Esophagus squamous epithelium (tissue), 5 donors: ENCODE data around the gene TIMP2. TPM values are rescaled to one million over a fixed set of nuclear protein-coding genes. Genes with fewer than 3 reads are reported as not detected.
"Not testable (repeated sequence)": the region's sequence is repeated elsewhere in the genome, so short reads cannot be mapped to it uniquely, and the experiment has no call there.

Experiments used
- DNase-seq: peaks from one replicate; lab custom pipeline; 2025; lab: John Stamatoyannopoulos, UW
- H3K27ac ChIP-seq, 4 donors: fragments of 200-600 bp; sonication (generic); one replicate each; pipeline ENCODE4 v1.5.1; 2016 to 2019; ENCODE audit warnings: mild to moderate bottlenecking in 1 of 4
- H3K27me3 ChIP-seq, 4 donors: fragments of 200-600 bp; sonication (generic); 1 replicate in 3 of 4; 2 replicates in 1 of 4; pipeline versions ENCODE4 v1.5.1 to v1.6.0; 2017 to 2021; ENCODE audit warnings: antibody characterized with exemption in 1 of 4
- H3K36me3 ChIP-seq, 3 donors: fragments of 200-600 bp; sonication (generic); one replicate each; pipeline ENCODE4 v1.5.1; 2016 to 2019
- H3K4me1 ChIP-seq, 3 donors: fragments of 200-600 bp; sonication (generic); one replicate each; pipeline ENCODE4 v1.5.1; 2017 to 2019
- H3K4me3 ChIP-seq, 4 donors: fragments of 200-600 bp; sonication (generic); 1 replicate in 3 of 4; 2 replicates in 1 of 4; pipeline ENCODE4 v1.5.1; 2016 to 2019; ENCODE audit warnings: mild to moderate bottlenecking in 2 of 4, moderate library complexity in 1 of 4
- H3K9me3 ChIP-seq, 3 donors: fragments of 200-600 bp; sonication (generic); one replicate each; pipeline ENCODE4 v1.5.1; 2016 to 2019
- POLR2A ChIP-seq, 4 donors: fragments of 450-650 bp; IDR thresholded peaks; one replicate each; pipeline ENCODE4 v1.6.1; 2017; ENCODE audit warnings: antibody characterized with exemption in 4 of 4, mild to moderate bottlenecking in 4 of 4, moderate library complexity in 3 of 4
- WGBS, 2 donors: methylation state at CpG; one replicate each; pipeline ENCODE4 v1.1.5; 2018; 5-methylcytosine and 5-hydroxymethylcytosine counted together
- intact Hi-C: fragments of 100-400 bp; cut with DNase I; formaldehyde crosslinking; loops from one replicate; pipeline ENCODE4 v1.15.0; 2022
- total RNA-seq, 4 donors: library from RNA; depleted of rRNA; stranded (reverse); fragments of >200 nt; gene quantifications; one replicate each; pipeline ENCODE4 v1.1.0, GENCODE V29; 2016
- TF ChIP-seq, protein P1 (sequence below), 6 experiments: fragments of 450-650 bp in 4 of 6; fragments of 200-600 bp in 2 of 6; sonication (generic) in 2 of 6; IDR thresholded peaks; one replicate each; pipeline ENCODE4 v1.5.1; 2016 to 2019; ENCODE audit warnings: antibody characterized with exemption in 6 of 6, mild to moderate bottlenecking in 4 of 6, moderate library complexity in 4 of 6
- donor health status: DM: yes; HTN: yes; CAD: no.

TIMP2 gene
- total RNA-seq, 4 donors from 2014 or later: 6.1 to 154 (median 28.2) TPM

DNA sequence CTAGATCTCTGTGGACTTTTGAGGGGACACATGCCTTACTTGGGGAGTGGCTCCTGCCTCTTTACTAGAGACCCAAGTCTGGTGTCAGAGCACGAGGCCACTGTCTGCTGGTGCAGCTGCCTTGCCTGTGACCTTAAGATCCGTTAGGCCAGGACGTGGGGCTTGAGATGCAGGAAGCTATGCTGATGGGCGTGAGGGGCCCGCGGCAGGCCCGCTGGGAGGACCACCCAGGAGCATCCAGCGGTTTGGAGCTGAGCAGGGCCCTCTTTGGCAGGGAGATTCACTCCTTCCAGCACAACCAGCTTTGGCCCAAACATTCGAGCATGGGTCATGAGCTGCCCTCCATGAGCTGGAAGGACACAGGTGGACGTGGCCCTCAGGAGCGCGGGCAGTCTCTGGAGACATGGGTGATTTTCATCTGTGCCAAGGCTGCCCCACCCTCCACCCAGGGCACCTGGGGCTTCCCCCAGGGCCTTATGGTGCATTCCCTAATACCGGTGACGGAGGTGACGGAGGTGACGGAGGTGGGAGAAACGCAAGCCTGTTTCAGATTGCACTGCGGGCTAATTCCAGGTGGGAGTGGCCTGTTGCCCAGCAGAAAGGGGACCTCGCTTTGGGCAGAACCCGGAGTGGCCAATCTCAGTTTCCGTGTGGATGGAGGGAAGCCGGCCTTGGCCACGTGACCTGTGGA, 41.9 kb upstream of the TIMP2 start:
- Histone ChIP-seq H3K27ac (no peak overlapping the region), H3K4me3 (no peak overlapping the region), H3K4me1 (peaks cover 9 to 28% (median 11%) of the 10 kb centered on the region in 3 donors), H3K9me3 (no peaks in the 10 kb centered on the region), H3K27me3 (no peaks in the 10 kb centered on the region), H3K36me3 (peaks cover 0 to 42% (median 0%) of the 10 kb centered on the region in 3 donors)
- no peak for DNase-seq
- TF ChIP-seq POLR2A (IDR thresholded peaks at IDR 0.05): no peak
- TF ChIP-seq, protein P1, sequence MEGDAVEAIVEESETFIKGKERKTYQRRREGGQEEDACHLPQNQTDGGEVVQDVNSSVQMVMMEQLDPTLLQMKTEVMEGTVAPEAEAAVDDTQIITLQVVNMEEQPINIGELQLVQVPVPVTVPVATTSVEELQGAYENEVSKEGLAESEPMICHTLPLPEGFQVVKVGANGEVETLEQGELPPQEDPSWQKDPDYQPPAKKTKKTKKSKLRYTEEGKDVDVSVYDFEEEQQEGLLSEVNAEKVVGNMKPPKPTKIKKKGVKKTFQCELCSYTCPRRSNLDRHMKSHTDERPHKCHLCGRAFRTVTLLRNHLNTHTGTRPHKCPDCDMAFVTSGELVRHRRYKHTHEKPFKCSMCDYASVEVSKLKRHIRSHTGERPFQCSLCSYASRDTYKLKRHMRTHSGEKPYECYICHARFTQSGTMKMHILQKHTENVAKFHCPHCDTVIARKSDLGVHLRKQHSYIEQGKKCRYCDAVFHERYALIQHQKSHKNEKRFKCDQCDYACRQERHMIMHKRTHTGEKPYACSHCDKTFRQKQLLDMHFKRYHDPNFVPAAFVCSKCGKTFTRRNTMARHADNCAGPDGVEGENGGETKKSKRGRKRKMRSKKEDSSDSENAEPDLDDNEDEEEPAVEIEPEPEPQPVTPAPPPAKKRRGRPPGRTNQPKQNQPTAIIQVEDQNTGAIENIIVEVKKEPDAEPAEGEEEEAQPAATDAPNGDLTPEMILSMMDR (IDR thresholded peaks at IDR 0.05): no peak
- intact Hi-C loops: no loop called here
- WGBS, 2 donors: 97% methylated on average over 4 of the region's 23 CpGs; no CpG with 5 or more reads in 1 of the 2 donors

DNA sequence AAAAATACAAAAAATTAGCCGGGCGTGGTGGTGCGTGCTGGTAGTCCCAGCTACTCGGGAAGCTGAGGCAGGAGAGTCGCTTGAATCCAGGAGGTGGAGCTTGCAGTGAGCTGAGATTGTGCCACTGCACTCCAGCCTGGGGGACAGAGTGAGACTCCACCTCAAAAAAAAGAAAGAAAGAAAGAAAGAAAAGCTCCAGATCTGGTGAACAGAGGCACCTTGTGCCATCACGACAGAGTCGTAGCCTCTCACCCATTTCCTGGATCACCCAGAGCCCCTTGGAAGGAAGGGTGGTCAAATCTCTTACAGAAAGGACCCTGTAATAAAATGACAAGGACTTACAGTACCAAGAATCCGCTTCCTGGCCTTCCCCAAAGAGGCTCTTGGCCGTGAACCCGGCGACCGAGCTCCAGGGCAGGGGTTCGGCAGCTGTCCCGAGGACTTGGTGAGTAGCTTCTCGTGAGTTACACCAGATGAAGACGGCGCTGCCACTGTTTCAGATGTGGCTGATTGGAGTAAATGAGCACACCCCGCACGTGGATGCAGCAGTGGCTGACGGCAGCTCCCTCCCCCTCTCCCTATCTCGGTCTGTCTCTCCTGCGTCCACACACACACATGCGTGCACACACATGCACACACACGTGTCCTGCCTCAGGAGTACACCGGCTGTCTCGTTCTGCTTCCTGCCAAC, 41.1 kb upstream of the TIMP2 start:
- no peaks in the 10 kb centered on the region for H3K9me3 ChIP-seq
- no peak overlapping the region for H3K4me3 ChIP-seq
- H3K36me3 ChIP-seq: peaks cover 0 to 37% (median 0%) of the 10 kb centered on the region in 3 donors
- TF ChIP-seq POLR2A (IDR thresholded peaks at IDR 0.05): no peak
- TF ChIP-seq, protein P1 (IDR thresholded peaks at IDR 0.05): no peak
- no peak for DNase-seq
- peaks cover 4 to 23% (median 6%) of the 10 kb centered on the region in 3 donors for H3K4me1 ChIP-seq
- no peak overlapping the region for H3K27ac ChIP-seq
- WGBS, 2 donors: 68 to 75% methylated on average over 16 to 21 of the region's 26 CpGs
- no peaks in the 10 kb centered on the region for H3K27me3 ChIP-seq
- intact Hi-C loops: no loop called here

DNA sequence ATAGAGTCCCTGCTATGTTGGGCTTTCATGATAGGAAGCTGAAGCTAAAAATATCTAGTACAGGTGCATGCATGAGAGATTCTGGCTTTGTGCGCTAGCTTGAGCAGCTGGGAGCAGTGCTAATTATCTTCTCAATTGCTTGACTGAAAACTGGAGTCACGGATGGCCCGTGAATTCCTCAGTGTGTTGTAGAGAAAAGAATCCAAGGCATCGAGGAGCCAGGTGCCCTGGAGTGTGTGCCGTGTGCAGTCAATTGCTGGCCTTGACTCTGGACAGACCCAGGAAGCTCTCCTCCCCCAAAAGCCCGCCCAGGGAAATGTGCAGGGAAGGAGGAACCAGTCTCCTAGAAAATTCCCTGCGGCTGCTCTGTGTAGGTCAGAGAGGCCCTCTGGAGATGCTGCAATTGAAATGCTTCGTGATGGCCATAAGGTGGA, 40.3 kb upstream of the TIMP2 start:
- WGBS, 2 donors: 70 to 85% methylated on average over 6 to 7 of the region's 8 CpGs
- Histone ChIP-seq H3K27ac (no peak overlapping the region), H3K9me3 (no peaks in the 10 kb centered on the region), H3K4me1 (peaks cover 0 to 19% (median 0%) of the 10 kb centered on the region in 3 donors), H3K36me3 (peaks cover 0 to 37% (median 0%) of the 10 kb centered on the region in 3 donors), H3K4me3 (no peak overlapping the region), H3K27me3 (no peaks in the 10 kb centered on the region)
- DNase-seq: no peak
- intact Hi-C loops: no loop called here
- TF ChIP-seq, protein P1 (IDR thresholded peaks at IDR 0.05): no peak
- no peak for TF ChIP-seq POLR2A (IDR thresholded peaks at IDR 0.05)

DNA sequence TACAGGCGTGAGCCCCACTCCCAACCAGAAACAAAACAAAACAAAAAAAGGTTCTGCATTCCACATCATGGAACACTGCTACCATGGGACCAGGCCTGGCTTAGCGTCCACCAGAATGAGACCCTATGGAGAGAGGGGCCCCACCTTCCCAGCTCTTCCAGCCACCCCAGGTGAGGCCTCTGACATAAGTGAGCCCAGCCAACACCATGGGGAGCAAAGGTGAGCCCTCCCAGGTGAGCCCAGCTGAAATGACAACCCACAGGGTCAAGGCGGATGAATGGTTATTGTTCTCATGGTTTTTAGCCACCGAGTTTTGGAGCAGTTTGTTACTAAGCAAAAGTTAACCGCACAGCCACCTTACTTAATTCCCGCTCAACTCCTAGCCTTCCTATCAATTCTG, 38.2 kb upstream of the TIMP2 start:
- H3K4me1 ChIP-seq: peaks cover 0 to 11% (median 0%) of the 10 kb centered on the region in 3 donors
- WGBS, 2 donors: 75 to 98% methylated on average over 4 to 5 of the region's 6 CpGs
- no peak overlapping the region for H3K4me3 ChIP-seq
- no peak for DNase-seq
- H3K9me3 ChIP-seq: no peaks in the 10 kb centered on the region
- TF ChIP-seq, protein P1 (IDR thresholded peaks at IDR 0.05): no peak
- no peak for TF ChIP-seq POLR2A (IDR thresholded peaks at IDR 0.05)
- H3K36me3 ChIP-seq: peaks cover 0 to 16% (median 0%) of the 10 kb centered on the region in 3 donors
- H3K27ac ChIP-seq: no peak overlapping the region
- H3K27me3 ChIP-seq: no peaks in the 10 kb centered on the region
- intact Hi-C loops: no loop called here

DNA sequence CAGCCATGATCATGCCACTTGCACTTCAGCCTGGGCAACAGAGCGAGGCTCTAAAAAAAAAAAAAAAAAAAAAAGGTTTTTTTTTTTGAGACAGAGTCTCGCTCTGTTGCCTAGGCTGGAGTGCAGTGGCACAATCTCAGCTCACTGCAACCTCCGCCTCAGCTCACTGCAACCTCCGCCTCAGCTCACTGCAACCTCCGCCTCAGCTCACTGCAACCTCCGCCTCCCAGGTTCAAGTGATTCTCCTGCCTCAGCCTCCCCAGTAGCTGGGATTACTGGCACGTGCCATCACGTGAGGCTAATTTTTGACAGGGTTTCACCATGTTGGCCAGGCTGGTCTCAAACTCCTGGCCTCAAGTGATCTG, 37.8 kb upstream of the TIMP2 start:
- Histone ChIP-seq H3K4me1 (peaks cover 0 to 11% (median 0%) of the 10 kb centered on the region in 3 donors), H3K36me3 (peaks cover 0 to 12% (median 0%) of the 10 kb centered on the region in 3 donors)
- H3K27ac ChIP-seq, H3K9me3 ChIP-seq, H3K4me3 ChIP-seq, DNase-seq, H3K27me3 ChIP-seq, intact Hi-C loops: not testable (repeated sequence)
- 90 to 96% methylated on average over 4 to 7 of the region's 8 CpGs for WGBS, 2 donors
